Lung (tissue), 12 donors: ENCODE measurements around the gene ACMSD. TPM values are rescaled to one million over a fixed set of nuclear protein-coding genes. Genes with fewer than 3 reads are reported as not detected.

Experiments
- ATAC-seq: fragments of 200-7000 bp; cut with Tn5 transposase; one replicate; pipeline ENCODE4 v1.9.1; 2020; ENCODE audit warnings: moderate number of reproducible peaks; ENCODE audit not compliant: insufficient read depth, low FRiP score
- DNase-seq, 3 donors: peaks; one replicate each; pipeline ENCODE4 v3.0.0-alpha.2; 2013 to 2017
- H3K27ac ChIP-seq, 2 donors: one replicate each; pipeline ENCODE4 v1.5.1; 2013; ENCODE audit warnings: mild to moderate bottlenecking in 2 of 2, moderate library complexity in 2 of 2, control low read depth in 1 of 2, inconsistent platforms in 1 of 2, low read depth in 1 of 2, low read length in 1 of 2
- H3K27me3 ChIP-seq, 3 donors: one replicate each; pipeline ENCODE4 v1.5.1; 2013; ENCODE audit warnings: low read length in 2 of 3; ENCODE audit not compliant: control insufficient read depth in 3 of 3, insufficient read depth in 3 of 3
- H3K36me3 ChIP-seq, 4 donors: one replicate each; pipeline ENCODE4 v1.5.1; 2013; ENCODE audit warnings: low read length in 4 of 4, mild to moderate bottlenecking in 1 of 4, moderate library complexity in 1 of 4; ENCODE audit not compliant: control insufficient read depth in 4 of 4, insufficient read depth in 4 of 4
- H3K4me1 ChIP-seq, 5 donors: one replicate each; pipeline ENCODE4 v1.5.1; 2013; ENCODE audit warnings: low read length in 5 of 5, mild to moderate bottlenecking in 2 of 5, moderate library complexity in 1 of 5; ENCODE audit not compliant: control insufficient read depth in 5 of 5, insufficient read depth in 5 of 5
- H3K4me3 ChIP-seq: one replicate; pipeline ENCODE4 v1.5.1; 2013; ENCODE audit warnings: mild to moderate bottlenecking, control low read depth, moderate library complexity
- H3K9ac ChIP-seq, 2 donors: one replicate each; pipeline ENCODE4 v1.5.1; 2013; ENCODE audit warnings: low read length in 2 of 2, control low read depth in 1 of 2; ENCODE audit not compliant: insufficient read depth in 1 of 2
- H3K9me3 ChIP-seq, 4 donors: one replicate each; pipeline ENCODE4 v1.5.1; 2013; ENCODE audit warnings: low read length in 3 of 4, mild to moderate bottlenecking in 1 of 4, moderate library complexity in 1 of 4; ENCODE audit not compliant: control insufficient read depth in 4 of 4, insufficient read depth in 3 of 4
- CTCF ChIP-seq: IDR thresholded peaks from 2 replicates; pipeline ENCODE4 v1.5.1; 2012; ENCODE audit warnings: mild to moderate bottlenecking; ENCODE audit errors: control extremely low read depth, extremely low read depth
- WGBS, 2 donors: extraction: QIAGEN DNeasy Blood & Tissue Kit; methylation state at CpG; one replicate each; pipeline ENCODE4 v1.1.7; 2013; 5-methylcytosine and 5-hydroxymethylcytosine counted together
- polyA plus RNA-seq, 2 donors: library from polyadenylated mRNA; stranded (reverse); fragments of 200-250 nt; gene quantifications; one replicate each; pipeline ENCODE4 v1.2.1, GENCODE V29; 2013
- total RNA-seq, 2 donors: library from RNA; depleted of rRNA in 1 of 2; stranded (reverse); fragments of >200 nt in 1 of 2; gene quantifications; one replicate each; pipeline ENCODE4 v1.2.1, GENCODE V29; 2014 to 2021
- donor health status: control.
- donor health status: control.
- donor health status: Bipolar disorder and iron deficiency.
- donor health status: healthy.
- donor health status: DM: yes; HTN: yes; CAD: no.

Gene ACMSD
- total and polyA plus RNA-seq, 4 donors = 0.08 to 0.14 (median 0.12) TPM; not detected in 1

GRCh38 chr2:134839649-134840048 is 1.2 kb downstream of the ACMSD start:
- peaks cover 0 to 6% (median 0%) of the 10 kb centered on the region in 4 donors for H3K9me3 ChIP-seq
- no peak overlapping the region for H3K27ac ChIP-seq
- H3K4me3 ChIP-seq = no peak overlapping the region
- peaks cover 0 to 3% (median 0%) of the 10 kb centered on the region in 5 donors for H3K4me1 ChIP-seq
- peak; percentile 61 for ATAC-seq
- no peak for TF ChIP-seq CTCF
- 70 to 92% methylated on average over 2 of the region's 2 CpGs for WGBS, 2 donors
- no peak for DNase-seq
- no peak overlapping the region for H3K9ac ChIP-seq
- H3K27me3 ChIP-seq = no peaks in the 10 kb centered on the region
- no peaks in the 10 kb centered on the region for H3K36me3 ChIP-seq

GRCh38 chr2:134842930-134843490 is 4.6 kb downstream of the ACMSD start:
- no peaks in the 10 kb centered on the region for H3K27me3 ChIP-seq
- TF ChIP-seq CTCF = no peak
- no peak overlapping the region for H3K4me3 ChIP-seq
- no peak for DNase-seq
- no peaks in the 10 kb centered on the region for H3K9me3 ChIP-seq
- no peak overlapping the region for H3K27ac ChIP-seq
- H3K4me1 ChIP-seq = peaks cover 0 to 3% (median 0%) of the 10 kb centered on the region in 5 donors
- H3K9ac ChIP-seq = no peak overlapping the region
- 82 to 86% methylated on average over 2 of the region's 2 CpGs for WGBS, 2 donors
- H3K36me3 ChIP-seq = no peaks in the 10 kb centered on the region
- ATAC-seq = no peak

GRCh38 chr2:134843968-134844367 is 5.6 kb downstream of the ACMSD start:
- H3K9me3 ChIP-seq = no peaks in the 10 kb centered on the region
- DNase-seq = no peak

More at GRCh38 chr2:134843968-134844367, 5.6 kb downstream of the ACMSD start:
- TF ChIP-seq CTCF = no peak
- H3K4me3 ChIP-seq = no peak overlapping the region
- WGBS, 2 donors = 84 to 90% methylated on average over 4 of the region's 4 CpGs
- H3K4me1 ChIP-seq = peaks cover 0 to 3% (median 0%) of the 10 kb centered on the region in 5 donors
- no peak overlapping the region for H3K27ac ChIP-seq
- H3K36me3 ChIP-seq = no peaks in the 10 kb centered on the region
- no peaks in the 10 kb centered on the region for H3K27me3 ChIP-seq
- no peak overlapping the region for H3K9ac ChIP-seq
- no peak for ATAC-seq
